Left lung (tissue), 10 donors: ENCODE results near the gene SMIM23. TPM values are rescaled to one million over a fixed set of nuclear protein-coding genes. Genes with fewer than 3 reads are reported as not detected.

Experiments
- ATAC-seq: fragments of 200-7000 bp; cut with Tn5 transposase; one replicate; pipeline ENCODE4 v1.9.1; 2020; ENCODE audit warnings: moderate library complexity
- DNase-seq, 4 donors: peaks; one replicate each; pipeline ENCODE4 v3.0.0-alpha.2; 2013 to 2020
- H3K27ac ChIP-seq, 2 donors: fragments of 200-600 bp; sonication (generic) in 1 of 2; one replicate each; pipeline versions ENCODE4 v1.5.0 to v1.8.0; 2020 to 2021
- H3K27me3 ChIP-seq, 2 donors: fragments of 200-600 bp; sonication (generic) in 1 of 2; one replicate each; pipeline versions ENCODE4 v1.5.0 to v1.8.0; 2020 to 2021
- H3K36me3 ChIP-seq, 2 donors: fragments of 200-600 bp; sonication (generic) in 1 of 2; one replicate each; pipeline versions ENCODE4 v1.5.0 to v1.8.0; 2020 to 2021
- H3K4me1 ChIP-seq, 2 donors: fragments of 200-600 bp; one replicate each; pipeline ENCODE4 v1.8.0; 2021
- H3K4me3 ChIP-seq, 2 donors: fragments of 200-600 bp; sonication (generic) in 1 of 2; one replicate each; pipeline versions ENCODE4 v1.5.0 to v1.8.0; 2020 to 2021; ENCODE audit warnings: mild to moderate bottlenecking in 1 of 2
- H3K9me3 ChIP-seq, 2 donors: fragments of 200-600 bp; sonication (generic) in 1 of 2; one replicate each; pipeline versions ENCODE4 v1.5.0 to v1.8.0; 2020 to 2021
- intact Hi-C, 2 donors: fragments of 100-400 bp; cut with DNase I; formaldehyde crosslinking; loops; one replicate each; pipeline versions ENCODE4 v1.11.2 to v1.14.2; 2022
- polyA plus RNA-seq, 6 donors: library from polyadenylated mRNA; unstranded; fragments of 120-200 nt; gene quantifications; one replicate each; pipeline ENCODE4 v1.2.1, GENCODE V29; 2013; ENCODE audit not compliant: insufficient read length in 6 of 6
- total RNA-seq, 2 donors: library from RNA; stranded (reverse); fragmentation: NEBNext Ultra II Directional; extraction: Animal tissue kit (Norgen Biotek cat#: 25700); gene quantifications; one replicate each; pipeline ENCODE4 v1.2.1, GENCODE V29; 2021
- TF ChIP-seq, protein P1 (sequence below), 2 donors: fragments of 200-600 bp; sonication (generic) in 1 of 2; IDR thresholded peaks; one replicate each; pipeline versions ENCODE4 v1.5.0 to v1.8.0; 2021; ENCODE audit warnings: antibody characterized with exemption in 2 of 2
- donor health status: DM: no; HTN: yes; CAD: no.
- donor health status: DM: no; HTN: no; CAD: no.

Gene SMIM23
- total and polyA plus RNA-seq, 8 donors = not detected

GRCh38 chr5:171762021-171762608, 23.5 kb upstream of the SMIM23 start:
- H3K4me3 ChIP-seq = no peak overlapping the region
- H3K27ac ChIP-seq = no peak overlapping the region
- TF ChIP-seq, protein P1, sequence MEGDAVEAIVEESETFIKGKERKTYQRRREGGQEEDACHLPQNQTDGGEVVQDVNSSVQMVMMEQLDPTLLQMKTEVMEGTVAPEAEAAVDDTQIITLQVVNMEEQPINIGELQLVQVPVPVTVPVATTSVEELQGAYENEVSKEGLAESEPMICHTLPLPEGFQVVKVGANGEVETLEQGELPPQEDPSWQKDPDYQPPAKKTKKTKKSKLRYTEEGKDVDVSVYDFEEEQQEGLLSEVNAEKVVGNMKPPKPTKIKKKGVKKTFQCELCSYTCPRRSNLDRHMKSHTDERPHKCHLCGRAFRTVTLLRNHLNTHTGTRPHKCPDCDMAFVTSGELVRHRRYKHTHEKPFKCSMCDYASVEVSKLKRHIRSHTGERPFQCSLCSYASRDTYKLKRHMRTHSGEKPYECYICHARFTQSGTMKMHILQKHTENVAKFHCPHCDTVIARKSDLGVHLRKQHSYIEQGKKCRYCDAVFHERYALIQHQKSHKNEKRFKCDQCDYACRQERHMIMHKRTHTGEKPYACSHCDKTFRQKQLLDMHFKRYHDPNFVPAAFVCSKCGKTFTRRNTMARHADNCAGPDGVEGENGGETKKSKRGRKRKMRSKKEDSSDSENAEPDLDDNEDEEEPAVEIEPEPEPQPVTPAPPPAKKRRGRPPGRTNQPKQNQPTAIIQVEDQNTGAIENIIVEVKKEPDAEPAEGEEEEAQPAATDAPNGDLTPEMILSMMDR (IDR thresholded peaks at IDR 0.05) = no peak
- no peaks in the 10 kb centered on the region for H3K4me1 ChIP-seq
- H3K36me3 ChIP-seq = no peaks in the 10 kb centered on the region
- H3K27me3 ChIP-seq = peaks cover 0 to 12% of the 10 kb centered on the region in 2 donors
- intact Hi-C loops = no loop called here
- DNase-seq (no peak), ATAC-seq (no peak)
- peaks cover 0 to 6% of the 10 kb centered on the region in 2 donors for H3K9me3 ChIP-seq

DNA sequence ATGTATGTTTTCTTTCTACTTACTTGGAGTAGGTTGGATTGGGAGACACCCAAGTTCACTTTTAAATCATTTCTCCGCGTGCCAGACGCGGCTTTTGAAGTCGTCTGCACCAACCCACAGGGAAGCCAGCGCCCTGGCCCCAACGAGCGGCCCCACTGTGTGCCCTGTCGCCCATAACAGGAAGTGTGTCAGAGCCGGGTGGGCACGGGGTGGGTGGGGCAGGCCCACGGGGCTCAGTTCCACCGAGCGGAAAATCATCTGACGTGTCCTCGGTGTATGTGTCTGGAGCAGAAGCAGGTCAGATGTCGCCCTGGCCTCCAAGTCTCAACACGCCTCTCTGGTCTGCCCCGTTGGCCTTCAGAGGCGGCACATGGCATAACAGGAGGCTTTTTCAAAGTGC, 22.7 kb upstream of the SMIM23 start:
- no peak for DNase-seq
- Histone ChIP-seq H3K27ac (no peak overlapping the region), H3K9me3 (peaks cover 0 to 11% of the 10 kb centered on the region in 2 donors), H3K4me1 (no peaks in the 10 kb centered on the region), H3K36me3 (no peaks in the 10 kb centered on the region), H3K27me3 (peaks cover 0 to 12% of the 10 kb centered on the region in 2 donors), H3K4me3 (no peak overlapping the region)
- TF ChIP-seq, protein P1 (IDR thresholded peaks at IDR 0.05) = no peak
- ATAC-seq = no peak
- intact Hi-C loops = no loop called here

DNA sequence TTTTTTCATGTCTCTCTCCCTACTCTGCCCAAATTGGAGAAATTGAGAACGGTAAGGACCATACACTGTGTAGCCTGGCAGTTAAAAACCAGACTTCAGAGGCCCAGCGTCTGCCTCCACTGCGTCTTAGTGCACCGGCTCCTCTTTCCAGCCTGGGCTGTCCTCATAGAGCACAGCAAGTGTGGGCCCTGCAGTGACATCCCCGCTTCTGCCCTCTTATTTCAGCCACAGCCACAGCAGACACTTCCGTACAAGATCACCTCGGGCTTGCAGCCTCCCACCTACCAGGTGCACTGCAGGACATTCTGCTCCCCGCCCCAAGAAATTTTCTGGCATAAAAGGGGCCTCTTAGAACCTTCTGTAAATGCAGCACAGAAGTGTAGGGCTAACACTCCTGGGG, 21.4 kb upstream of the SMIM23 start:
- TF ChIP-seq, protein P1 (IDR thresholded peaks at IDR 0.05) = no peak
- DNase-seq = no peak
- Histone ChIP-seq H3K4me1 (no peaks in the 10 kb centered on the region), H3K4me3 (no peak overlapping the region), H3K36me3 (no peaks in the 10 kb centered on the region), H3K27ac (no peak overlapping the region), H3K9me3 (peaks cover 0 to 11% of the 10 kb centered on the region in 2 donors), H3K27me3 (peaks cover 0 to 12% of the 10 kb centered on the region in 2 donors)
- ATAC-seq = no peak
- intact Hi-C loops = no loop called here

GRCh38 chr5:171766875-171767274, 18.7 kb upstream of the SMIM23 start:
- no peaks in the 10 kb centered on the region for H3K36me3 ChIP-seq
- TF ChIP-seq, protein P1 (IDR thresholded peaks at IDR 0.05) = no peak
- ATAC-seq = no peak
- H3K9me3 ChIP-seq = peaks cover 0 to 6% of the 10 kb centered on the region in 2 donors
- DNase-seq = no peak
- H3K27ac ChIP-seq = no peak overlapping the region
- H3K4me1 ChIP-seq = peaks cover 0 to 5% of the 10 kb centered on the region in 2 donors
- no peak overlapping the region for H3K4me3 ChIP-seq
- H3K27me3 ChIP-seq = peaks cover 0 to 12% of the 10 kb centered on the region in 2 donors
- intact Hi-C loops = no loop called here

GRCh38 chr5:171770153-171770552, 15.5 kb upstream of the SMIM23 start:
- DNase-seq = no peak
- no peak overlapping the region for H3K4me3 ChIP-seq
- ATAC-seq = no peak
- H3K27me3 ChIP-seq = peaks cover 0 to 5% of the 10 kb centered on the region in 2 donors
- H3K27ac ChIP-seq = no peak overlapping the region
- TF ChIP-seq, protein P1 (IDR thresholded peaks at IDR 0.05) = no peak
- peaks cover 0 to 6% of the 10 kb centered on the region in 2 donors for H3K9me3 ChIP-seq
- peaks cover 0 to 5% of the 10 kb centered on the region in 2 donors for H3K4me1 ChIP-seq
- no peaks in the 10 kb centered on the region for H3K36me3 ChIP-seq
- intact Hi-C loops = no loop called here
